GM19438 (cell line): ENCODE data around the gene MTTP.

Experiments
- ATAC-seq: cut with Tn5 transposase; IDR thresholded peaks from one replicate; pipeline ENCODE4 v1.9.1; 2021; ENCODE audit warnings: low read depth; ENCODE audit not compliant: unreplicated experiment

MTTP gene

DNA sequence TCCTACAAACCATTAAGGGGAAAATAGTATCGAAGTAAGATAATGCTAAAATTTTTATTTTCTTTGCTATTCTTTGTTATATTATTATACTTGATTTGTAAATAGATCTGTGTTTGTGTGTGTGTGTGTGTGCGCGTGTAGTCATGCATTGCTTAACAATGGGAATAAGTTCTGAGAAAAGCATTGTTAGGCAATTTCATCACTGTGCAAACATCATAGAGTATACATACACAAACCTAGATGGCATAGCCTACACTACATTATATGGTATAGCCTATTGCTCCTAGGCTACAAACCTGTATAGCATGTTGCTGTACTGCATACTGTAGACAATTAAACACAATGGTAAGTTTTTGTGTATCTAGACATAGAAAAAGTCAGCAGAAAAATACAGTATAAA lies 17.1 kb downstream of the MTTP start:
- no peak for ATAC-seq

DNA sequence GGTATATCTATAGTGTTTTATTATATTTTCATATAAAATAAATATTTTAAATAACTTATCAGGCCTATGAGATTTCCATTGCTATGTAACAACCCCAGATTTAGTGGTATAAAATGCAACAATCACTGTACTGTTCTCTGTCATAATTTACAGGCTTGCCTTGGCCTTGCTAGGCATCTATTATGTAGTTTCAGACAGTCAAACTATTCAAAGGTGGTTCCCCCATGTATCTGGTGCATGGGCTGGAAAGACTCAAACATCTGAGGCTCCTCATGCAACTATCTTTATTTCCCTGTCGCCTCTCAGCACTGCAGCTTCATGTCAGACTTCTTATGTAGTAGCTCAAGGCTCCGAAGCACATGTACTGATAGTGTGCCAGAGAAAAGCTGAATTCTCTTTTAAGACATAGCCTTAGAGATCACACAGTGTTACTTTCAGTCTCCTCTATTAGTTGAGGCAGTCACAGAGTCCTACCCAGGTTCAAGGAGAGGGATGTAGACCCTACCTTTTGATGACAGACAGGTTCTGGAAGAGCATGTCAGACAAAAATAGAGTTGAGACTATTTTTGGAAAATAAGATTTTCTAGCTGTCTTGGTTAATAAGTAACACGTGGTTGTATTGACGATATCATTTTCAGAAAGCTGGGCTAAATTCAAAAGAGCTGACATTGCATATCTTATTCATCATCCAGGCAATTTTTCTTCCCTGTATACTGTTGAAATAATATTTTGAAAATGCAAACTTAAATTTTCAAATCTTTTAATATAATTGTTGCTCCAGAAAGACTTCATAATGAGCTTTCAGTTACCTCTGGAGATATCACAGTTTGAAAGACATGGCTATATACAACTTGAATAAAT lies 19.4 kb downstream of the MTTP start:
- ATAC-seq, result peak; percentile 79

GRCh38 chr4:99594818-99595217 lies 20.2 kb downstream of the MTTP start:
- ATAC-seq, result no peak

- no peak for ATAC-seq
Observed at GRCh38 chr4:99606716-99607115, 32.1 kb downstream of the MTTP start.

- ATAC-seq, result no peak
Observed at GRCh38 chr4:99608417-99608816, 33.8 kb downstream of the MTTP start.

DNA sequence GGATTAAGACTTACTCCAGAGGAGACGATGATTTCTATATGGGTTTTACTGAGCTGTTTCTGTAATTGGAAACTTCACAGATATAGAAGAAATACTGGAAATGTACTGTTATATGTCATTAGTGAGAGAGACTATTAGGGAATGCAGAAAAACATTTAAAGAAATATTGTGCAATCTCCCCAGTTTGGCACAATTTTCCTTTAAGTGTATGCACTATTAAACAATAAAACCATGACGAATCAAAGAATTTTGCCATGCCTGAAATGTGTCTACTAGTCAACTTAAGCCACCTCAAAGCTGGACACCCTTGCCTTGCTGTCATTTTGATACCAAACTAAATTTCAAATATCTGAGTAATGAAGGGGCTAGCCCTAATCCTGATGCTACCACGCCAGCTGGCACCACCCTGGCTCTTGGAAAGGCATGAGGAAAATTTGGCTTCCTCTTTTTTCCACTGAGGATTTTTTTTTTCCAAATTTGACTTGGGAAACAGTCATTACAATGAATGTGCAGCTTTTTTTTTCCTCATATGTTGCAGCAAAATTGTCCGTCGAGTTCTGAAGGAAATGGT lies 36.1 kb downstream of the MTTP start:
- ATAC-seq, result no peak

DNA sequence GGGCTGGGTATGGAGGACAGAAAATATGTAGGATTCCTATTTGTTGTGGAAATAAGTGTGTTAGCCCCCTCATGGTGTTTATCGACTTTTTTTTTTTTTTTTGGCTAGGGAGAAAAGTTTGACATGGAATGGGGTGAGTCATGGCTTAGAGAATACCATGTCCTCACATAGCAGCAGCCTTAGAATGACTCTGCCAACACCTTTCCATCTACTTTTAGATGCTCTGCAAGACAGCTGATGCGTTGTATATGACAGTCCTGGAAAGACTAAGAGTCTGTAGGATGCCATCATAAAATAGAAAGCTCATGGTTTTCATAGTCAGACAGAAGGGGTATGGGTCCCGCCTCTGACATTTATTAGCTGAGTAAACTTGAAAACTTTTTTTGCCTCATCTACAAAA lies 37.7 kb downstream of the MTTP start:
- ATAC-seq, result no peak

DNA sequence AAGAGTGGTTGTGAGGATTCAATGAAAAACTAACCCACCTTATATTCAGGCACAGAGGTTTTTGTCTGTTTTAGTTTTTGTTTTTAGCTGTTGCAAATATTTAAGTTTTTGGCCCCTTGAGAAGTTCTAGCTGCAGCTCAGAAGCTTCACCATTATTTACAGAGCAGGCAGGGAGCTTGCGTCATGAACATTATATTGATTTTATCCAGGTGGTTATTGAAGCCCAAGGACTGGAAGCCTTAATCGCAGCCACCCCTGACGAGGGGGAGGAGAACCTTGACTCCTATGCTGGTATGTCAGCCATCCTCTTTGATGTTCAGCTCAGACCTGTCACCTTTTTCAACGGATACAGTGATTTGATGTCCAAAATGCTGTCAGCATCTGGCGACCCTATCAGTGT lies 38.1 kb downstream of the MTTP start:
- ATAC-seq, result no peak

DNA sequence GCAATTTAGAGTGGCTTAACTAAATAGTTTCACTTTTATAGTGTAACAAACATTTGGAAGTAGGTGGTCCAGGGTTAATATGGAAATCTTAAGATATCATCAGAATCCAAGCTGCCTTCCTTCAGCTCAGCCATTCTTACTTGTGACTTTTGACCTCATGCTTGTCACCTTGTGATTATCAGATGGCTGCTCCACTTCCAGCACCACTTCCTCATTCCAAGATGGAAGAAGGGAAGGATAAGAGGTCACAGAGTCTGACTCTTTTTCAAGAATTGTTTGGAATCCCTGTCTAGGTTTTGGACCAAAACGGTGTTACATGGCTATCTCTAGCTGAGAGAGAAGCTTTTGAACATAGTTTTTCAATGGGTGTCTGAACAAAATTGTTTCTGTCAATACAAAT lies 39.9 kb downstream of the MTTP start:
- ATAC-seq, result no peak

DNA sequence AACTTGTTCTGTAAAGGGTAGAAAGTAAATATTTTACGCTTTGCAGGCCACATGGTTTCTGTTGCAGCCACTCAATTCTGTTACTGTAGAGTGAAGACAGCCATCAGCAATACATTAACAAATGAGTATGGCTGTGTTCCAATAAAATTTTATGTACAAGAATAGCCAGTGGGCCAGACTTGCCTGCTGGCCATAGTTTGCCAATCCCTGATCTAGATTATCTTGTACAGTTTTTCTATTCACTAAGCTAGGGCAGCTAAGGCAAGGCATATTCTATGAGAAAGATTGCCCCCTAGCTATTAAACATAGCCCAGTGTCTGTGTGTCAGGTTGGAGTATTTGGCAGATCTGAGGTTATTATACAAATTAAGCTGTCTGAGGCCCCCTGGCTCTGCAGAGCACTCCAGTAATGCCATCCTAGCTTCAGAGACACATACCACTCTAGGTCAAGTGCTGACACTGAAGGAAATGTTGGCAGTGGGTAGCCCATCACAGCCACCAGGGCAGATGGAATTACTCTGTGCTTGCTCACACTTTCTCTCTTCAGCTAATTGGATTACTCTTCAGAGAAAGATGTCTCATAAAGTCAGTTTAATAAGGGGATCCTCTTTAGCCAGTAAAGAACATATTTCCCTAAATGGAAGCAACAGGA lies 40.7 kb downstream of the MTTP start:
- ATAC-seq, result no peak

DNA sequence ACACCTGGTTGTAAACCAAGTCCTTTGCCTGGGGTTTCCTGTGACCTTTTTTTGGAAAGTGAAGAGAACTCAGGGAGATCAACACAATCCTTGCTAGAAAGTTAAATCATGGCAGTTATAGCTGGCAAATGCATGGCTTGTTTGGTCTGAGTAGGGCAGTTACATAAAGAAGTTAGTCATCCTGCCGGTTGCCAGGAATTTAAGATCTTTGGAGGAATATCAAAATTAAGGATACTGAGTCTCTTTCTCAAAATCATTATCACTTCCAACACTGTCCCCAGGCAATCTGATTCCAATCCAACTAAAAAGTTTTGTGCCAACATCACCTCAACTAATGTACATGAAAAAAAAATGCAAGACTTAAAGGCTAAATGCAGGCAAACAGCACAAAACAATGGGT lies 42.8 kb downstream of the MTTP start:
- ATAC-seq, result no peak

- no peak for ATAC-seq
Observed at GRCh38 chr4:99622341-99622740, 47.7 kb downstream of the MTTP start.

- no peak for ATAC-seq
Observed at GRCh38 chr4:99624141-99624719, 49.6 kb downstream of the MTTP start.

DNA sequence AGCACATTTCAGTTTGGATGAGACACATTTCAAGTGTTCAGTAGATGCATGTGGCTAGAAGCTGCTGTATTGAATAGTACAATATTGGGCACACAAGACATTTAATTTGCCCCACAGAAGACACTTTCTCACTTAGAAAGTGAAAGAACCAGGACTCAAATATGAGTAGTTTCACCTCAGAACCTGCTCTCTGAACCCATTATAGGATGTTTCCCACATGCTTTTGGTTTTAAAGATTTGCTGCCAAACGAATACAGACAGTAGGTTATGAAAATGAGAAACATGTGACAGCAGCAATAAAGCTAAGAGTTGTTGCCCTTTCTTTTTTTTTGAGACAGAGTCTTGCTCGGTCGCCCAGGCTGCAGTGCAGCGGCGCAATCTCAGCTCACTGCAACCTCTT lies 50.7 kb downstream of the MTTP start:
- ATAC-seq, result no peak

DNA sequence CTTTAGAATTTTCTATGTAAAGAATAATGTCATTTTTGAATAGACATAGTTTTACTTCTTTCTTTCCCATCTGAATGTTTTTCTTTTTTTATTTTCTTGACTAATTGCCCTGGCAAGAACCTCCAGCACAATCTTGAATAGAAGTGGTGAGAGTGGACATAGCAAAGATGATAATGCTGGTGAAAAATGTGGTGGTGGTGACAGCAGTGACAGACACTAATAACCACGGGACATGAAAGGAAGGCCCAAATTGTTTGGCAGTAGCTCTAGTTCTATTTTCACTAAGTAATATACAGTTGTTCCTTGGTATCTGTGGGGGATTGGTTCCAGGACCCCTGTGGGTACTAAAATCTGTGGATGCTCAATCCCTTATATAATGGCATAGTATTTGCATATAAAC lies 53.4 kb downstream of the MTTP start:
- no peak for ATAC-seq

DNA sequence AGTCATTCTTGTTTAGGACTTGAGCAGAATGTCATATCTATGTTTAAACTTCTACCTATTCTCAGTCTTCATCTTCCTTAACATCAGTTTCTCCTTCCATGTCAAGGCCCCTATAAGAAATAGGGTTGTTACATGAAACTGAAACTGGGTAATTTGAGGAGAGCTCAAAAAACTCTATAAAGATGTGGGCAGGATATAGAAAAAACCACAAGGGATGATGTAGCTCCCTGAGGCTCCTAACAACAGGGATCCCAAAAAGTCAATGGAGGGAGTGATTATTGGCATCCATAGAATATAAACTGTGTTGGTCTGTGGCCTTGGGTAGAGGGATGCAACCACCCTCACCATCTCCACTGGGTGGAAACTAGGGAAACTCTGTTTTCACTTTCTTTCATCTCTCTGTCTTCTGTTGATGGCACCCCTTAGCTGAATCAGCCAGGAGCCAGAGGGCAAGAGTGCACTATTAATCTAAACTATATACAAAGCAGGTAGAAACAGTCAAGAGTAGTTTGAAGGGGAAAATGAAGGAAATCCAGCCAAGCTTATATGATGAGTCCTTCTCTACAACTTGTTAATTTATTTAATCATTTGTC lies 55.4 kb downstream of the MTTP start:
- no peak for ATAC-seq

GRCh38 chr4:99630857-99631360 lies 56.3 kb downstream of the MTTP start:
- ATAC-seq, result no peak

GRCh38 chr4:99633772-99634171 lies 59.1 kb downstream of the MTTP start:
- ATAC-seq, result no peak

DNA sequence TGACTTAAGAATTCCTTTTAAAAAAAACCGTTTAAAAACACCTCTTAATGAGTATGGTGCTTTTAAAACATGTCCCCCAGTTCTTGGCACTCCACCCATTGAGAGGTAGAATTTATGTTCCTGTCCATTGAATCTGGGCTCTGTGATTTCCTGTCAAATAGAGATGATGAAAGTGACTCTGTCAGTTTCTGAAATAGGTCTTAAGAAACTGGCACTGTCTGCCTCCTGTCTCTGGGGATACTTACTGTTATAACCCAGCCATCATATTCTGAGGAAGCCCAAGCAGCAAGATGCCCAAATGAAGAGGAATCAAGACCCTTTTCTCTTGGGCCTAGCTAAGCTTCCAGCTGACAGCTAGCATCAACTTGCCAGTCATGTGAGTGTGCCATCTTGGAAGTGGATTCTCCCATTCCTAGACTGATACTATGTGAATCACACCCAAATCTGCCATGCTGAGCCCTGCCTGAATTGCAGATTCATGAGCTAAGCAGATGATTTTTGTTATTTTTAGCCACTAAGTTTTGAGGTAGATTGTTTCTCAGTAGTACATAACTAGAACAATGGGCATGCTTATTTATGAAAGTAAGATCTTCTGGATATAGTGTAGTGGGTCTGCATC lies 60.2 kb downstream of the MTTP start:
- ATAC-seq, result no peak

- no peak for ATAC-seq
Observed at GRCh38 chr4:99635601-99636000, 61.0 kb downstream of the MTTP start.
